HL-60 (cell line): Measurements from ENCODE around the gene EMILIN1.

Source experiments
- CTCF ChIP-seq: IDR thresholded peaks from one replicate; pipeline ENCODE4 v1.5.1; 2011; ENCODE audit warnings: low read length, control low read depth, inconsistent platforms; ENCODE audit not compliant: insufficient read depth
- GABPA ChIP-seq: IDR thresholded peaks from 2 replicates; pipeline ENCODE4 v1.6.1; 2012; ENCODE audit warnings: low read depth
- POLR2AphosphoS5 ChIP-seq: IDR thresholded peaks from 2 replicates; pipeline ENCODE4 v1.6.1; 2012; ENCODE audit warnings: low read depth
- REST ChIP-seq: IDR thresholded peaks from 2 replicates; pipeline ENCODE4 v1.6.1; 2012; ENCODE audit warnings: low read depth; ENCODE audit not compliant: insufficient replicate concordance

GRCh38 chr2:27127883-27128667 is 49.7 kb downstream of the EMILIN1 start:
- TF ChIP-seq CTCF, result no peak
- TF ChIP-seq POLR2AphosphoS5, result no peak; the same call in 1 of the 2 replicates
- no peak for TF ChIP-seq REST
- no peak for TF ChIP-seq GABPA
